Daoy (cell line): ENCODE measurements around the gene TTLL10. TPM values are rescaled to one million over a fixed set of nuclear protein-coding genes. Genes with fewer than 3 reads are reported as not detected.

Experiments
- DNase-seq: peaks from one replicate; pipeline ENCODE4 v3.0.0-alpha.2; 2015; ENCODE audit warnings: low read depth
- total RNA-seq: library from RNA; depleted of rRNA; stranded (reverse); fragments of >200 nt; shearing (Covaris generic); gene quantifications from 2 replicates; pipeline ENCODE4 v1.2.3, GENCODE V29; 2014

Gene TTLL10
- total RNA-seq, 1 experiment from 2014 or later = not detected

DNA sequence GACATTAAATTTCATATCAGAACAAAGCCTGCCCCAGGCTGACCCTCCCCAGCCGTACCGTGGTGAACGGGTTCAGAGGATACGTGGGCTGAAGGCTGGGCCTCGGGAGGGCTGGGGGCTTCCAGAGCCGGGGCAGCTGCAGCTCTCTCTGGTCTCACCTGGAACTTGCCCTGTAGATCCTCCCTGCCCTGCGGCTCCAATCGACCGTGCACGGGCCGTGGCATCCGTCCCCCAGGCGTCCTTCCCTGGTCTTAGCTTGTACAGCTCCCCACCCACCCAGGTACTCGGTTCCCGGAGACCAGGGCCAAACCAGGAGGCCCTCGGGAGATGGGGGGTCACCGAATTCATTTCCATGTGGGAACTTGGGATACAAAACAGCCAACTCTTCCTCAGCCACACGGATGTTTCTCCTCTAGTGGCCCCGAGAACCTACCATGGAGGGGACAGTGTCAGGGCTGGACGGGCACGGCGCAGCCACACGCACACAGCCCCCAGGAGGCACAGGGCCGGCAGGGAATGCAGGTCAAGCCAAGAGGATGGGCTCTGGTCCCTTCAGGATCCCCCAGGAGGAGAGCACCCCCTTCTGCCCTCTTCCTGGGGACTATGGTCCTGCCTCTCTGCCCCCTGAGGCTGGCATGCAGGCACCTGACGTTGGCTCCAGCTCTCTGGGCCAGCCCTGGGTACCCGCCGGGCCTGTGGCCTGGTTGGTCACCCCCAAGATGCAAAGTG lies 61.5 kb downstream of the TTLL10 start:
- DNase-seq = no peak

DNA sequence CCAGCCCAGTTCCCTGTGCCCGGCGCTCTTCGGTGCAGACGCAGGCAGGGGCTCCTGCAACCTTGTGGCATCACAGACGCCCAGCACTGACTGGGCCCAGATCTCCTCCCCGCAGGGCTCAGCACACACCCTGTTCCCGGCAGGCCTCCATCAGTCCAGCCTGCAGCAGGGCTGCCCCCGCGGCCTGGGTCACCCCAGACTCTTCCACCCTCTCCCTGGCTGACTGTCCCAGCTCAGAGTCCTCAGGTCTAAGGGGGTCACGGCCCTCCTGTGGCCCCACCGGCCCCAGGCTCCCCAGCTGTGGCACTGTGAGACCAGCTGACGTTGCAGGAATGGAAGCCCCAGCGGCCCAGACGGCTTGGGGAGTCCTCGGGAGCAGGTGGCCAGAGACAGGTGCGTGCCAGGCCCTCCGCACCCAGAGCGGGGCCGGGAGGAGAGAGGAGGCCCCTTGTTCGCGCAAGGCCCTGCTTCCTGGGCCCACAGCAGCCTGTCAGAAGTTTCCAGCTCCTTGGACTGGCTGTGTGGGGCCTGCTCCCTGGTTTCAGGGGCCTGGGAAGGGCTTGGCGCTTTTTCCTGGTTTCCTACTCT lies 62.6 kb downstream of the TTLL10 start:
- DNase-seq = no peak

DNA sequence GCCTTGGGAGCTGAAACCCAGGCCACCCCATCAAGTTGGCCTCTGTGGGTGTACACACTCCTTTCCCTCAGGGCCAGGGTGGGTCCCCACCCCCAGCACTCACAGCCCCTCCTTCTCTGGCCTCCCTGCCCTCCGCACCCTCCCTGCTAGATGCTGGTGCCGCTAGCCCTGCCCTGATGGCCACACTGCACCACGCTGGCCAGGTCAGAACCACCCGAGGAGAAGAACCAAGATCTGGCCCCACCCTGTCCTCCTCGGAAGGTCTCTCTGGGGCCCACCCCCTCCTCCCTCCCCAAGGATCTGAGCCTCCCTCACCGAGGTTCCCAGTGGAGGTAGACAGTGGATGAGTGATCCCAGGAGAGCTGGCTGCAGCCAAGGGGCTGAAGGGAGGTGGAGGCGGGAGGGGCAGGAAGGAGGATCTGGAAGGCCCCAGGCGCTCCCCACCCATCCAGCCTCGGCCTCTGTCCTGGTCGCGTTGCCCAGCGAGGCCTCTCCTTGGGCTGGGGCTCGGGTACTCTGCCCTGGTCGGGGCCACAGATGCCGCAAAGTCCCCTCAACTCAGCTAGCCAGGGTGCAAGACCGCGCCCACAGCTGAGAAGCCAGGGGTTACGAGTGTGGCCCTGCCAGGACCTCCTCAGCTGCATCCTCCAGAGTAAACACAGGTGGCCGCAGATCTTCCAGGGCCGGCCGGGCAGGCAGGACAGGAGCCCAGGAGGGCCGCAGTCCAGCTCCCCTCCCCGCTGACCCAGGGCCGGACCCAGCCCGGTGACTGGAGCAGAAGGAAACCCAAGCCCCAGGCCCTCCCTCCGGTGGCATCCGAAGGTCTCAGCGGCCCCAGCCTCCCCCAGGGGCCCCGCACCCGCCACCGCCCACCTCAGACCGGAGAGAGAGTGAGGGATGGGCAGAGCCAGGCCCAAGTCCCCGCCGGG lies 63.5 kb downstream of the TTLL10 start:
- no peak for DNase-seq

DNA sequence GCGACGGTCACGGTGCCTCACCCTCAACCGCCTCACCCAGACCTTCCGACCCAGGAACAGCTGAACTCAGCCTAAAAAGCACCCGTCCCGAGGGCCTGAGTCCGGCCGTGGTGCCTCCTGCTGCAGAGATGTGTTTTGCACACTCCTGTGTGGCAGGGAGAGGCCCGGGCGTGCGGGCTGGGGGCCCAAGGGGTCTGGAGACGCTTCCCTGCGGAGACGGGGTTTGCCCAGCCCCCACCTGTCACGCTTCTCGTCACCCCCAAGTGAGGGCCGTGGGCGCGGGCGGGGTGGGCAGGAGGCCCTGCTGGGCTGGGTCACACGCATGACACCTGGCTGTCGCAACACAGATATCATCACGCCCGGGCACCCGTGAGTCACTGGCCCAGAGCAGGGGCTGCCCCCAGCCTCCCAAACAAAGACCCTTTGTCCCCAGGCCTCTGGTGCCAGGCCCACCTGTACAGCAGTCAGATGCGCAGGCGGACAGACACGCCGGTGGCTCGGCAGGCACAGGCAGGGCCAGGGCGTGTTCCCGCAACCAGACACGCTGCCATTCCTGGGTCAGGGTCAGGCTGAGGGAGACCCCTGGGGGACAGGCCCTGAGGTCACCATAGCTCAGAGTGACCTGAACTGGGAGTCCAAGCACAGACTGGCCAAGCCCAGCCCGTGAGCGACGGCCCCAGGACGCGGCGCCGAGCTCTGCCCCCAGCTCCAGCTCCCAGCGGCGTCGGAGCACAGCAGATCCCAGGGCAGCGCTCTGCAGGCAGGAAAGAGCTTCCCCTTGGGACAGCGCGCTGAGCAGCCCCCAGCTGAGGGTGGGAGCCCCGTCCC lies 64.4 kb downstream of the TTLL10 start:
- DNase-seq = peak; percentile 50

DNA sequence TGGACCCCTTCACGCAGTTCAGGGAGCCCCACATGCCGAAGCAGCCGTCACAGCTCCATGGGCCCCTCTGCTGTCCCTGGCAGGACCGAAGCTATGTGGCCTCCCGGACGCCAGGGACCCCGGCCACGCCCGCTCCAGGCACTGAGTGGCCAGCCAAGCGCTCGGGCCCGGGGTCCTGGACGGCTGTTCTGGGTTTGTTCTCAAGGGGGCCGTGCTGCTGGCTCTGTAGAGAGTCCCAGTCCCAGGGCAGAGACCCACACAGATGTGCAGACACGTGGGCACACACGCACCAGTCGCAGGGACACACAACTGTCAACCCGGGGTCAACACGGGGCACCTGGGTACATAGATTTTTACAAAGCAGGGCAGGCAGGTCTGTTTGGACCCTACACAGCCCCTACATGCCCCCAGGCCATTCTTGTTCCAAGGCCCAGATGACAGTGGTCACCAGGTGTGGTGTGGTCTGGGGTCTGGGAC lies 65.1 kb downstream of the TTLL10 start:
- DNase-seq = no peak

DNA sequence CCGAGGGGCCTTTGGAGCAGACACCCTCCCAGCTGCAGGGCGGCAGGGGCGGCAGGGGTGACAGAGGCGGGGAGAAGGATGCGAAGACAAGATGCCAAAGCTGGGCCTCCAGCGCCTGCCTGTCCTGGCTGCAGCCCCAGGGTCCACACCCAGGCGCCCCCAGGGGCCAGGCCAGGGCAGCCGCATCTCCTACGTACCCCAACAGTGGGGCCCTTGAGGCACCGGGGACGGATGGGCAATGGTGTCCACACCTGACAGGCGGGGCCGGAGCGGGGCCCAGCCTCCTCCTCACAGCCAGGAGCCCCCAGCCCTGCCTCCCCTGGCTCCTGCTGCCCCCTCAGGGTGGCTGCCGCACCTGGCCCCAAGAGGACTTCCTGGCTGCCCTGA lies 65.5 kb downstream of the TTLL10 start:
- DNase-seq = peak; percentile 27

DNA sequence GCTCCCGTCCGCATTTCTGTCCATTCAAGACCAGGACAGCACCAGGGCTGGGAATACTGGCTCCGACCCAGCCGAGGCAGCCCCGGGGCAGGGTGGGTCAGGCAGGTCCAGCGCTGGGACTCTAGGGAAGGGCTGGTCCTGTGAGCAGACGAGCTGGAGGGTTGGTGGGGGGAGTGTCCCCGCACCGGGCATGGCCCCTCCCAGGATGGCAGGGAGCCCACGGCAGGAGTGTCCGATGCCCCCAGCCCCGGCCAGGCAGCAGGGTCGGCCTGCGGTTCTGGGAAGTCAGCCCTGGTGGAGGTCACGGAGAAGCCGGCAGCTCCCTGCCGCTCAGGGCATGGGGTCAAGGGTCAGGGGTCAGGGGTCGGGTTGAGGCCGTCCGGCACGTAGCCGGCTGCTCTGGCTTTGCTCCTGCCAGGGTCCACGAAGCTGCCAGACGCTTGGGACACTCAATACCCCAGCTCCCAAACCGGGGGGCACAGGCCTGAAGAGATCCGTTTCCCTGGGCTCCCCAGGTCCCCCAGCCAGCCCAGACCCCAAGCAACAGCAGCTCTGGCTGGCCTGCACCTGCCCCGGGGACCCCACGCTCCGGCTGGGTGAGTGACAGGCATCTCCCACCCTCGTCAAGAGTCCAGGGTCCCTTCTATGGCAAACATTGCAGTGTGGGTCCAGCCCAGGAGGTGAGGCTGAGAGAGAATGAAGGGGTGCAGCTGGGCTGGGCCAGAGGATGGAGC lies 66.1 kb downstream of the TTLL10 start:
- DNase-seq = peak; percentile 41

DNA sequence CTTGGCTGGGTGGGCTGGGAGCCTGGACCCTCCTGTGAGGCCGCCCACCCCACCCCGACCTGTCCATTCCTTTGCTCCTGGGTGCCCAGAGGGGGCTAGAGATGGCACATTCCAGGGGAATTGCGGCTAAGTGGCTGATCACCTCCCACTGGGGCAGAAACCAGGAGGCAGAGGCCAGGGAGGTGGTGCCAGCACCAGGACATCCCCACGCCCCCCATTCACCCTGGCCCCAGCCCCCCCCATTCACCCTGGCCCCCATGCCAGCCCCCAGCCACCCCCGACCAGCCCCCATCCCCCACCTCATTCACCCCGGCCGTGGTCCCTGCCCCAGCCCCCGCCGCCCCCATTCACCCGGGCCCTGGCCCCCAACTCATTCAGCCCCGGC lies 66.7 kb downstream of the TTLL10 start:
- no peak for DNase-seq

DNA sequence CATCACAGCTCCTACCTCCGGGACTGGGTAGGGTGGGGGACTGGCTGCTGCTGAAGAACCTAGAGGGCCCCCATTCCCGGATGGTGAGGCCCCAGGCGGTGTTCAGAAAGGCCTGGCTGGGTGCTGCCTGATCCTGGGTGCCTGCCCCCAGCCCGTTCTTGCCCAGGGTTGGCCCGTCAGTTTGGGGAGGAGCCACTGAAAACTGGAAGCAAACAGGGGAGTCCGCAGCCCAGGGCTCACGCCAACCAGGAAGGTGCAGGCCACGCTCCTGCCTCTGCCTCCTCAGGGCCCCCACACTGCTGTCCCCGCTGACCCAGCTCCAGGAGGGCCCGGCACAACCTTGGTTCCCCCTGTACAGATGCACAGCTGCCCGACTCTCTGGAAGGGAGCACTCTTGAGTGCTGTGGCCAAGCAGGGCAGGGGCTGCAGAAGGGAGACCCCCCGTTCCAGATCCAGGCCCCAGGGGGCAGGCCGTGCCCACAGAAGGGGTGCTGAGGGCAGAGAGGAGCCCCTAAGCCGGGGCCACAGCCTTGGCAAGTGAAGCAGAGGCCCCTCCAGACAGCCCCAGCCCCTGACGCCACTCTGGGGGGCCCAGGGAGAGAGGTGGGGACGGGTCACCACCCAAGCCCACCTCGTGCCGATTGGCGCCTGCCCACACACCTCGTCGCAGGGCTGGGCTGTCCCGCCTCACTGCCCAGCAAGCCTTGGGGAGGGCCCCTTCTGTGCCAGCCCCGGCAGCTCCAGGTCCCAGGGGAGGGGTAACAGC lies 67.3 kb downstream of the TTLL10 start:
- DNase-seq = peak; percentile 49

DNA sequence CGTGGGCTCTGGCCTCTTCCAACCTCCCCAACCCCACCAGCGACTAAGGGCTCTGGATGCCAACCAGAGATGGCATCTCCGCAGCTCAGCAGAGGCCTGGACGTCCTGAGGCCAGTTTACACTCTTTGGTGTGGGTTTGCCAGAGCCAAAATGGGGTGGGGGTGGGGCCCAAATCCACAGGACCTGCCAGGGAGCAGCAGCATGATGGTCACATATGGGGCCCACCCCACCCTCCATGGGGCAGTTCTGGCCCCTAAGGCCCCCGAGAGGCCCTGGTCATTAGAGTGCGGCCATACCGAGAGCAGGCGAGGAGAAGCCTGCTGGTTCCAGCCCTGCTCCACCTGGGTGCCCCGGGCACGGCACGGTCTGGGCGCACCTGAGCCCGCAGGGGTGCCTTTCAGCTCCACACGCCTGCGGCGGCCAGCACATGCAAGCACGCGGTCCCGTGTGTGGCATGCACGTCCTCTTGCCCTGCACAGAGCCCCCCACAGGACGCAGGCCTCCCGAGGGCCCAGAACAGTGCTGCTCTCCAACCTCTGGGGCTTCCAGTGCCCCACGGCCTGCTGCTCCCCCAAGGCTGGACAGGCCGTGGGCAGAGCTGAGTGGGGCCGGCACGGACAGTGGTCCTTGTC lies 68.0 kb downstream of the TTLL10 start:
- DNase-seq = no peak

DNA sequence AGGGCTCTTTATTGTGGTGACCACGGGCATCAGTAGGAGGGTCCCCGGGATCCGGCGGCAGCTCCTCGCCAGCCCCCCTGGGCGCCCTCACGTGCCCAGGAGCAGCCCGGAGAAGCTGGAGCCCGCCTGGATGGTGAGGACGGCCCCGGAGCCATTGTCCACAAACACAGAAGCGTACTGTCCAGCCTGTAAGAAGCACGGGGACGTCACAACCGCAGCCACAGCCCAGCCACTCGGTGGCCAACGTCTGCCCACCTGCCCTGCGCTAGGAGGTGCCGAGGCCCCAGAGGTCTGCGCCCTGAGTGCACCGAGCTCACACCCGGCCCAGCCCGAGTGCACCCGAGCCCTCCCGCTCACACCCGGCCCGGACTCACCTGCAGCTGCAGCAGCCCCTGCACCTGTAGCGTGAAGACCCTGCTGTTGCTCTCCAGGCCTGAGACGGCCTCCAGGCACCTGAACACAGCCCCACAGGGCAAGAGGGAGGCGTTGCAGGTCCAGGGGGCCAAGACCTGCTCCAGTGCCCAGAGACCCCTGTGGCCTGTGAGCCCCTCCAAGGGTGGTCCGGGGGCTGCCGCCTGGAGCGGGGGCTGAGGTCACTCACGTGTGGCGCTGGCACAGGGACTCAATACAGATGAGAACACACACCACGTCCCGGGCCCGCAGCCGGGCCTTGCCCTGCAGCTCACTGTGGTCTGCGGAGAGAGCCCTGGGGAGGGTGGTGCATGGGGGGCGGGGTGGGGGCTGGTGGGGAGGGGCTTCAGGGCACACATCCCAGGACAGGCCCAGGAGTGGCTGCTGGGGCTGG lies 69.0 kb downstream of the TTLL10 start:
- no peak for DNase-seq

DNA sequence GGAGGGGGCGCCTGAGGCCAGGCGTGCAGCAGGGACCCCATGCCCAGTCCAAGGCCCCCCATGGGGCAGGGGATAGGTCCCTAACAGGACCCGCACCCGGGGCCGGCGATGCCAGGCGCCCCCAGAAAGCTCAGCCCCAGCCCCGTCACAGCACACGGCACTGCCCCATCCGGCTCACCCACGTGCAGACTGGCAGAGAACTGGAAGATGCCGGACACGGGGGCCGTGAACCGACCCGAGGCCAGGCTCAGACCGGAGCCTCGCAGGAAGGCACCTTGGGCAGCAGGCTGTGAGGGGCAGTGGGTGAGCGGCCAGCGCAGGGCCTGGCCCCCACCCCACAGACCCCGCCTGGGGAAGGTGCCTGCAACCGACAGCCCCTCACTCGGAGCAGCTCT lies 69.6 kb downstream of the TTLL10 start:
- no peak for DNase-seq

DNA sequence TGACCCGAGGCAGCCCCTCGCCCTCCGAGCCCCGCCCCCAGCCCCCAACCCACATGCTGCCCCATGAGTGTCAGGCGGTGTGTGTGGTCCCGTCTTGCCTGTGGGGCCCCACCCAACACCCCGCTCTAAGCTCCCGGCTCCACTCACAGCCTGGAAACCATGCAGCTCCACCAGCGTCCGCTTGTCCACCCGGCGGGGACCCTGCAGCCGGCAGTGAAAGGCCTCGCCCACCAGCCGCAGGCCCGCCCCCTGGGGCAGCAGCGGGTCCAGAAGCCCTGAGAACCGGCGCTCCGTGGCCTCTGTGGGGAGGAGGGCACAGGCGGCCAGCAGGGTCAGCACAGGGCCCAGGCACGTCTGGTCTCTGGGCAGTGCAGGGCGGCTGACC lies 70.1 kb downstream of the TTLL10 start:
- DNase-seq = peak; percentile 27

DNA sequence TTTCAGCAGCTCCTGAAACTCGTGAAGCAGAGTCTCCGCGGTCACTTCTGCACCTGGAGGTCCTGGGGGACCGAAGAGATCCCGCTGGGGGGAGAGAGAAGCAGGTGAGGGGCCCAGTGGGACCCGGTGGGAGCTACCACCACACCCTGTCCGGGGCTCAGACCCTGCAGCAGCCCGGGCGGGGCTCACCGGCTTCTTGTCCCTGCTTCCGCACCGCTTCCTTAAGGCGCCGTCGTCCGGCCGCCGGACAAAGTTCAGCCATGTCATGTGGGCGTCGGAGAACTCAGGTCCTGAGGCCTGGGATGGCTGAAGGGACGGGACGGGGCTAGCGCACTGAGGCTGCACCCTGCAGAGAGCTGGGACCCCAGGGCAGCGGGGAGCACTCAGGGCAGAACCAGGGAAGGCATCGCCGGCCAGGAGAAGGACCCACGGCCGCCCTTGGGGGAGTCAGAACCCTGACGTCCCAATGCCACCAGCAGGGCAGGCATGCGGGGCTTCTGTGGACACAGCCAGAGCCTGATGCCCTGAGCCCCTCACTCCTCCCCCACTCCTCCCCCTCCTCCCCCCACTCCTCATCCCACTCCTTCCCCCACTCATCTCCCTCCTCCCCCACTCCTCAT lies 70.6 kb downstream of the TTLL10 start:
- DNase-seq = peak; percentile 26

DNA sequence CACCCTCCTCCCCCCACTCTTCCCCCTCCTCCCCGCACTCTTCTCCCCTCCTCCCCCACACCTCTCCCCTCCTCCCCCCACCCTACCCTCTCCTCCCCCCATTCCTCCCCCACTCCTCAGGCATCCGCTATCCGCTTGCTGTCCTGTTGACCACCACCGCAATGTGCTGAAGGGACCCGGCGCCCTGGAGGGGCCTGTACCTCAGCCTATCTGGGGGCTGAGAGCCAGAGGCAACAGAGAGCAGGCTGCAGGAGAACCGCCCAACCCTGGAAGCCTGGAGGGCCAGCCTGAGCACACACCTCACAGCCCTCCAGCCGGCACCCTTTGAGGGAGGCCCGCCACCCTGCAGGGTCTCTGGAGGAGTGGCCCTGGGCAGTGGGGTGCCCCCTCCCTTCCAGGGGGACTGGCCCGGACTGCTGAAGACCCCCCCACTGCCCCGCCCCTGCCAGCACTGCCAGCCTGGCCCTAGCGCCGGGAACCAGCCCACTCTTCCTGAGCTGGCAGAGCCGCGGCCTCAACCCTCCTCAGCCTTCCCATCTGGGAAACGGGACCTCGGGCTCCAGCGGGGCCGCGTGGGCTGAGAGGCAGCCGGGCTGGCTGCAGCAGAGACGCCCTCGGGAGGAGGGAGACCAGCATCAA lies 71.6 kb downstream of the TTLL10 start:
- no peak for DNase-seq

DNA sequence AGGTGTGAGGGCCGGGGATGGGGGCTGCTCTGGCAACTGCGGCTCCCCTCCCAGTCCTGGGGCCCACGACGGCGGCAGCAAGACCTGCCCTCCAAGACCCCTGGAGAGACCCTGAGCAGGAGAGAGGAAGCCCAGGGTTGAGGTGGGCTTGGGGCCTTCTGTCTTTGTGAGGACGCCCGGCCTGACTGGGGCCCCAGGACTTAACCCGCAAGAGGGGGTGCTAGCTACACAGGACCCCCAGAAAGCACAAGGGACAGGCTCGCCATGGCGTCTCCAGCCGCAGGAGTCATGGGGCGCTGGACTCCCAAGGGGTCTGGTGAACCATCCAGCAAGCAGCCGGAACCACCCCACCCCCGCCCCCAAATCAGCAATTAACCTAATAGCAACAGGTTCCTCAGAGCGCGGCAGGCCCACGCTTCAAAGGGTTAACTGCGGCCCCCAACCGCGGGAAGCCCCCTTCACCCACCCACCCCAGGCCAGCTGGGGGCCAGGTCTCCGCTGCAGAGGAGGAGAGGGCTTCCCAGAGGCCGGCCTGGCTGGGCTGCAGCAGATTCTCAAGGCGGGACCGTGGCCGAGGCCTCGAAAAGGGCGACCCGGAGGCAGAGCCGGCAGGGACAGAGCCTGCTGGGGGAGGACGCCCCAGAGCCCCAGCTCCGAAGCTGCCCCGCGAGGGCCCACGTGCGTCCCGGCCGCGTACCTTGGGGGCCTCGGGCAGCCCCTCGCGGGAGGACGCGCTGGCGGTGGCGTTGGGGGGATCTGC lies 72.3 kb downstream of the TTLL10 start:
- no peak for DNase-seq
